HepG2 (cell line): ENCODE measurements around the gene ZNF23. TPM values are rescaled to one million over a fixed set of nuclear protein-coding genes. Genes with fewer than 3 reads are reported as not detected.
A peak's percentile ranks its signal among the peaks of the same experiment; 100 is the strongest.

Experiments used
- FIP1L1 ChIP-seq: fragments of 200-400 bp; formaldehyde crosslinking; IDR thresholded peaks from 2 replicates; pipeline ENCODE4 v1.6.1; 2018; ENCODE audit warnings: low read depth, mild to moderate bottlenecking, low read length, moderate library complexity, borderline replicate concordance; ENCODE audit not compliant: insufficient read depth
- KLF9 ChIP-seq: IDR thresholded peaks from 2 replicates; pipeline ENCODE4 v1.6.1; 2016; ENCODE audit warnings: low read depth
- NFE2 ChIP-seq: sonication (generic); formaldehyde crosslinking; IDR thresholded peaks from 2 replicates; pipeline ENCODE4 v1.4.0; 2020; ENCODE audit warnings: missing genetic modification reagents
- POGZ ChIP-seq: sonication (generic); formaldehyde crosslinking; IDR thresholded peaks from 2 replicates; pipeline ENCODE4 v1.4.0; 2020; ENCODE audit warnings: mild to moderate bottlenecking, missing genetic modification reagents
- SMAD1 ChIP-seq: sonication (generic); formaldehyde crosslinking; IDR thresholded peaks from 2 replicates; pipeline ENCODE4 v1.4.0; 2020; ENCODE audit warnings: missing genetic modification reagents, low read depth, mild to moderate bottlenecking, borderline replicate concordance
- ZNF121 ChIP-seq: sonication (generic); formaldehyde crosslinking; IDR thresholded peaks from 2 replicates; pipeline ENCODE4 v1.5.0; 2020; ENCODE audit warnings: mild to moderate bottlenecking, missing genetic modification reagents
- ZNF569 ChIP-seq: sonication (generic); formaldehyde crosslinking; IDR thresholded peaks from 2 replicates; pipeline ENCODE4 v1.5.0; 2020; ENCODE audit warnings: mild to moderate bottlenecking, missing genetic modification reagents, moderate library complexity, borderline replicate concordance
- ZNF589 ChIP-seq: sonication (generic); formaldehyde crosslinking; conservative IDR thresholded peaks from 2 replicates; pipeline ENCODE4 v1.8.0; 2022; ENCODE audit warnings: mild to moderate bottlenecking, moderate library complexity, missing genetic modification reagents
- ZNF652 ChIP-seq: IDR thresholded peaks from 2 replicates; pipeline ENCODE4 v1.6.1; 2016; ENCODE audit warnings: low read depth, borderline replicate concordance
- ZNF703 ChIP-seq: sonication (generic); formaldehyde crosslinking; IDR thresholded peaks from 2 replicates; pipeline ENCODE4 v1.5.1; 2020; ENCODE audit warnings: missing genetic modification reagents, mild to moderate bottlenecking, moderate library complexity, borderline replicate concordance
- ZSCAN22 ChIP-seq: sonication (generic); formaldehyde crosslinking; IDR thresholded peaks from 2 replicates; pipeline ENCODE4 v1.4.0; 2020; ENCODE audit warnings: mild to moderate bottlenecking, missing genetic modification reagents
- polyA plus RNA-seq, 8 experiments: library from polyadenylated mRNA; depleted of rRNA in 3 of 8; stranded (reverse) in 7 of 8; unstranded in 1 of 8; fragments of >200 nt; fragmentation: Illumina TruSeq in 4 of 8; extraction: Trizol in 4 of 8; gene quantifications; 2 replicates each; pipeline versions ENCODE4 v1.2.1 to v1.2.3, GENCODE V29; 2011 to 2016; ENCODE audit warnings: low read depth in 4 of 8, missing spikeins in 1 of 8, mixed read lengths in 1 of 8; ENCODE audit not compliant: insufficient read depth in 1 of 8
- total RNA-seq, 5 experiments: library from RNA; depleted of rRNA; stranded (reverse); fragments of >200 nt; fragmentation: Illumina TruSeq; extraction: Trizol; gene quantifications; 2 replicates each; pipeline ENCODE4 v1.2.3, GENCODE V29; 2016; ENCODE audit warnings: low read depth in 1 of 5
- TF ChIP-seq, protein P1 (sequence below): sonication (generic); formaldehyde crosslinking; IDR thresholded peaks from 2 replicates; pipeline ENCODE4 v1.4.0; 2020; ENCODE audit warnings: mild to moderate bottlenecking, missing genetic modification reagents
- TF ChIP-seq, protein P2 (sequence below): sonication (generic); formaldehyde crosslinking; IDR thresholded peaks from 2 replicates; pipeline ENCODE4 v1.5.1; 2020; ENCODE audit warnings: missing genetic modification reagents, mild to moderate bottlenecking, borderline replicate concordance
- TF ChIP-seq, protein P3 (sequence below): IDR thresholded peaks from 2 replicates; pipeline ENCODE4 v1.6.1; 2016; ENCODE audit warnings: control low read depth
- TF ChIP-seq, protein P4 (sequence below): fragments of 450-650 bp; IDR thresholded peaks from 2 replicates; pipeline ENCODE4 v1.6.1; 2016
- TF ChIP-seq, protein P5 (sequence below): sonication (generic); formaldehyde crosslinking; IDR thresholded peaks from 2 replicates; pipeline ENCODE4 v1.4.0; 2020; ENCODE audit warnings: mild to moderate bottlenecking, missing genetic modification reagents

The ZNF23 gene
- total and polyA plus RNA-seq, 2 of the 13 experiments (the other 11 are each of a cell fraction or from before 2014, with no cell fraction given): 8.6 to 12.2 TPM

DNA sequence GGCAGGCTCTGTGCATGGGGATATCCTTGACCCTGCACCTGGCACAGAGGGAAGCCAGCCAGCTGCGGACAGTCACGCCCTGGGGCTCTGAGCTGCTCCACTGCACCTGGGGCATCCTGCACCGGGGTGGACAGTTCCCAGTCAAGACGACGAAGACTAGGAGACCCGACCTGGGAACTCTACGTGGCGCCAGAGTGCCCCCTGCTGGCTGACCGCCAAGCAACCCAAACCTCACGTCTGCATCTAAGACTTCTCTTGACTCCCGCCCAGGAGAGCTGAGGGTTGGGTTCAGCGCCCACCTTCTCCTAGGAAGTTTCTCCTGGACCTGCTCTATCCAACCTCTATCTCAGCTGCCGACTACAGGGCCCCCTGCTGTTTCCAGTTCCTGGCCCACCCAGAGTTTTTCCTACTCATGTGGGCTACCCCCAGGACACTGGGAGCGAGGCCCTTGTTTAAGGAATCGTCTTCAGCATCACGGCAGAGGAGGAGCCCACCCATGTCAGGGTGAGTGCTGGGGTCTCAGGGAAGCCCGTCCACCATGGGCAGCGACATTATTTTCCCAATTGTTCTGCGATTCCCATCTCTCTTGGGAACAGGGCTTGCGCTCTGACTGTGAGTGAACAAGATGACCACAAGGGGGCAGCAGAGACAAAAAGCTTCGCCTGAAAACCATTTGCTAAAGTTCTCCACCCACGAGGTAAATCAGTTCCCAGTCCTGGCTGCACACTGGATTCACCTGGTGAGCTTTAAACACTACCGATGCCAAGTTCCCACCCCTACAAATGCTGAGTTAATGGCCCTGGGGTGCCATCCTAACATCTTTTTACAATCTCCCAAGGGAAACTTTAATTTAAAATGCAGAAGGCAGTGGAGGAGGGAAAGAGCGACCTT lies 49.5 kb downstream of the ZNF23 start (continued):
- TF ChIP-seq, protein P1, sequence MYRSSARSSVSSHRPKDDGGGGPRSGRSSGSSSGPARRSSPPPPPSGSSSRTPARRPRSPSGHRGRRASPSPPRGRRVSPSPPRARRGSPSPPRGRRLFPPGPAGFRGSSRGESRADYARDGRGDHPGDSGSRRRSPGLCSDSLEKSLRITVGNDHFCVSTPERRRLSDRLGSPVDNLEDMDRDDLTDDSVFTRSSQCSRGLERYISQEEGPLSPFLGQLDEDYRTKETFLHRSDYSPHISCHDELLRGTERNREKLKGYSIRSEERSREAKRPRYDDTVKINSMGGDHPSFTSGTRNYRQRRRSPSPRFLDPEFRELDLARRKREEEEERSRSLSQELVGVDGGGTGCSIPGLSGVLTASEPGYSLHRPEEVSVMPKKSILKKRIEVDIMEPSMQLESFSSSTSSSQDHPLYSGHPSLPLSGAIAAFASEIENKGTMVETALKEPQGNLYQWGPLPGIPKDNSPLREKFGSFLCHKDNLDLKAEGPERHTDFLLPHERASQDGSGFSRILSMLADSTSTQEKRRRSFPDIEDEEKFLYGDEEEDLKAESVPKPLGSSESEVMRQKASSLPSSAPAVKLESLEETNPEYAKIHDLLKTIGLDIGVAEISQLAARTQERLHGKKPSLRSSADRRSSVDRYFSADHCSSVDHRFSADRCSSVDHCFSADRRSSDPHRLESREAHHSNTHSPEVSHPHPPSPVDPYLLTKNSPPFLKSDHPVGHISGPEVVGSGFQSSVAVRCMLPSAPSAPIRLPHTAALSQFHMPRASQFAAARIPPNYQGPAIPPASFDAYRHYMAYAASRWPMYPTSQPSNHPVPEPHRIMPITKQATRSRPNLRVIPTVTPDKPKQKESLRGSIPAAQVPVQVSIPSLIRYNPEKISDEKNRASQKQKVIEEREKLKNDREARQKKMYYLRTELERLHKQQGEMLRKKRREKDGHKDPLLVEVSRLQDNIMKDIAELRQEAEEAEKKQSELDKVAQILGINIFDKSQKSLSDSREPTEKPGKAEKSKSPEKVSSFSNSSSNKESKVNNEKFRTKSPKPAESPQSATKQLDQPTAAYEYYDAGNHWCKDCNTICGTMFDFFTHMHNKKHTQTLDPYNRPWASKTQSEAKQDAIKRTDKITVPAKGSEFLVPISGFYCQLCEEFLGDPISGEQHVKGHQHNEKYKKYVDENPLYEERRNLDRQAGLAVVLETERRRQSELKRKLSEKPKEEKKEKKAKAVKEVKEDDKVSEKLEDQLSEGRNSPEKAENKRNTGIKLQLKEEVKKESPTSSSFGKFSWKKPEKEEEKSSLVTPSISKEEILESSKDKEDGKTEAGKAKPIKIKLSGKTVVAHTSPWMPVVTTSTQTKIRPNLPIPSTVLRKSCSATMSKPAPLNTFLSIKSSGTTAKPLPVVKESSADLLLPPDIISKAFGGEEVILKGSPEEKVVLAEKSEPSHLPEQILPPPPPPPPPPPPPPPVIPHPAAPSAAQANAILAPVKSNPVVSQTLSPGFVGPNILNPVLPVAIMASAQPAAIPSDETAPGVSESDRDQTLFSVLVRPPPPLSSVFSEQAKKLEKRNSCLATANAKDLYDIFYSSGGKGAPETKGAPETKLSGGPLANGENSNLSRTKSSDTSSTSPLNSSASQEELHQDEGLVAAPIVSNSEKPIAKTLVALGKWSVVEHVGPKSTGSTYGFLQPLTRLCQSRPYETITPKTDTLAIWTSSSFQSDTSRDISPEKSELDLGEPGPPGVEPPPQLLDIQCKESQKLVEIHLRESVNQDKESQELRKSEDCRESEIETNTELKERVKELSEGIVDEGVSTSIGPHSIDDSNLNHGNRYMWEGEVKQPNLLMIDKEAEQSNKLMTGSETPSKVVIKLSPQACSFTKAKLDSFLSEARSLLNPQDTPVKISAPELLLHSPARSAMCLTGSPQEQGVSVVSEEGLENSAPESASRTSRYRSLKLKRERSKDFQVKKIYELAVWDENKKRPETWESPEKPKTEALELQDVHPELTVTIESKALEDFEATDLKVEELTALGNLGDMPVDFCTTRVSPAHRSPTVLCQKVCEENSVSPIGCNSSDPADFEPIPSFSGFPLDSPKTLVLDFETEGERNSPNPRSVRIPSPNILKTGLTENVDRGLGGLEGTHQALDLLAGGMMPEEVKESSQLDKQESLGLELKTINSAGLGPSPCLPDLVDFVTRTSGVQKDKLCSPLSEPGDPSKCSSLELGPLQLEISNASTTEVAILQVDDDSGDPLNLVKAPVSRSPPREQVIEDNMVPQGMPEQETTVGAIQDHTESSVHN (CRISPR knock-in tag): no peak
- TF ChIP-seq KLF9 (CRISPR knock-in tag) (no peak), FIP1L1 (no peak), ZSCAN22 (CRISPR knock-in tag) (no peak), ZNF121 (no peak), ZNF652 (CRISPR knock-in tag) (no peak), POGZ (no peak), SMAD1 (CRISPR knock-in tag) (no peak), ZNF589 (CRISPR knock-in tag) (no peak), ZNF569 (CRISPR knock-in tag) (no peak), ZNF703 (CRISPR knock-in tag) (no peak), NFE2 (CRISPR knock-in tag) (no peak)
- TF ChIP-seq, protein P2, sequence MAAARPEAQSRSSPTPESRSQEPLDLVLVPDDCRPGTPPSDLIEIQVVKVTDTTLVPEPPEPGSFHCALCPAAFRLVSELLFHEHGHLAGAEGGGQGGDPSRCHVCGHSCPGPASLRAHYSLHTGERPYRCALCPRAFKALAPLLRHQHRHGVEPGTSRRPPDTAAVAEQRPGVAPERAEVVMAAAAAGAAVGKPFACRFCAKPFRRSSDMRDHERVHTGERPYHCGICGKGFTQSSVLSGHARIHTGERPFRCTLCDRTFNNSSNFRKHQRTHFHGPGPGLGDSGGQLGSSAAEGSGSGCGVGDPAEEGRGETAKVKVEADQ (CRISPR knock-in tag): 0 out of 2 replicates have a peak, but pooled peaks have one; percentile 23
- TF ChIP-seq, protein P3, sequence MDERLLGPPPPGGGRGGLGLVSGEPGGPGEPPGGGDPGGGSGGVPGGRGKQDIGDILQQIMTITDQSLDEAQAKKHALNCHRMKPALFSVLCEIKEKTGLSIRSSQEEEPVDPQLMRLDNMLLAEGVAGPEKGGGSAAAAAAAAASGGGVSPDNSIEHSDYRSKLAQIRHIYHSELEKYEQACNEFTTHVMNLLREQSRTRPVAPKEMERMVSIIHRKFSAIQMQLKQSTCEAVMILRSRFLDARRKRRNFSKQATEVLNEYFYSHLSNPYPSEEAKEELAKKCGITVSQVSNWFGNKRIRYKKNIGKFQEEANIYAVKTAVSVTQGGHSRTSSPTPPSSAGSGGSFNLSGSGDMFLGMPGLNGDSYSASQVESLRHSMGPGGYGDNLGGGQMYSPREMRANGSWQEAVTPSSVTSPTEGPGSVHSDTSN (CRISPR knock-in tag): no peak
- TF ChIP-seq, protein P4, sequence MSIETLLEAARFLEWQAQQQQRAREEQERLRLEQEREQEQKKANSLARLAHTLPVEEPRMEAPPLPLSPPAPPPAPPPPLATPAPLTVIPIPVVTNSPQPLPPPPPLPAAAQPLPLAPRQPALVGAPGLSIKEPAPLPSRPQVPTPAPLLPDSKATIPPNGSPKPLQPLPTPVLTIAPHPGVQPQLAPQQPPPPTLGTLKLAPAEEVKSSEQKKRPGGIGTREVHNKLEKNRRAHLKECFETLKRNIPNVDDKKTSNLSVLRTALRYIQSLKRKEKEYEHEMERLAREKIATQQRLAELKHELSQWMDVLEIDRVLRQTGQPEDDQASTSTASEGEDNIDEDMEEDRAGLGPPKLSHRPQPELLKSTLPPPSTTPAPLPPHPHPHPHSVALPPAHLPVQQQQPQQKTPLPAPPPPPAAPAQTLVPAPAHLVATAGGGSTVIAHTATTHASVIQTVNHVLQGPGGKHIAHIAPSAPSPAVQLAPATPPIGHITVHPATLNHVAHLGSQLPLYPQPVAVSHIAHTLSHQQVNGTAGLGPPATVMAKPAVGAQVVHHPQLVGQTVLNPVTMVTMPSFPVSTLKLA: no peak
- TF ChIP-seq, protein P5, sequence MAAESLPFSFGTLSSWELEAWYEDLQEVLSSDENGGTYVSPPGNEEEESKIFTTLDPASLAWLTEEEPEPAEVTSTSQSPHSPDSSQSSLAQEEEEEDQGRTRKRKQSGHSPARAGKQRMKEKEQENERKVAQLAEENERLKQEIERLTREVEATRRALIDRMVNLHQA: no peak
